H1 (cell line): ENCODE results near the gene RER1. TPM values are rescaled to one million over a fixed set of nuclear protein-coding genes. Genes with fewer than 3 reads are reported as not detected.

Source experiments
- CTCF ChIA-PET: fragments of 300-600 bp; sonication (Branson Sonifier 250); formaldehyde crosslinking; loops from one replicate; lab custom pipeline; 2021; ENCODE audit not compliant: partially characterized antibody; lab: Charles Lee
- POLR2A ChIA-PET: fragments of 300-600 bp; sonication (Branson Sonifier 250); formaldehyde crosslinking; loops from one replicate; lab custom pipeline; 2021; ENCODE audit warnings: inconsistent platforms; ENCODE audit not compliant: partially characterized antibody; lab: Charles Lee
- DNase-seq, 2 experiments: peaks; one replicate each; pipeline versions ENCODE4 v3.0.0 to v3.0.0-alpha.2; 2010 to 2022; ENCODE audit warnings: low spot score in 2 of 2, low read depth in 1 of 2, mixed read lengths in 1 of 2
- FAIRE-seq: peaks from 2 replicates; lab custom pipeline; 2011; peaks lifted over from hg19 to GRCh38; lab: Jason Lieb, UNC
- H2AFZ ChIP-seq: 2 replicates; pipeline ENCODE4 v1.8.1; 2012; ENCODE audit warnings: low read length, inconsistent platforms
- H2AK5ac ChIP-seq: 2 replicates; pipeline ENCODE4 v1.6.1; 2013; ENCODE audit warnings: low read depth, low read length
- H2BK120ac ChIP-seq: replicated peaks from 2 replicates; pipeline ENCODE3; 2013; ENCODE audit warnings: low read depth, low read length, inconsistent platforms
- H2BK12ac ChIP-seq: 2 replicates; pipeline ENCODE4 v1.6.1; 2013; ENCODE audit warnings: low read depth, low read length
- H2BK15ac ChIP-seq: 2 replicates; pipeline ENCODE4 v1.6.1; 2013; ENCODE audit warnings: low read length
- H2BK20ac ChIP-seq: 2 replicates; pipeline ENCODE4 v1.6.1; 2013; ENCODE audit warnings: low read length
- H2BK5ac ChIP-seq: 2 replicates; pipeline ENCODE4 v1.6.1; 2013; ENCODE audit warnings: low read depth, low read length
- H3K14ac ChIP-seq: 2 replicates; pipeline ENCODE4 v1.6.1; 2013; ENCODE audit warnings: inconsistent platforms; ENCODE audit not compliant: insufficient read length
- H3K18ac ChIP-seq: 2 replicates; pipeline ENCODE4 v1.6.1; 2013; ENCODE audit warnings: low read length; ENCODE audit errors: extremely low read depth
- H3K23ac ChIP-seq: 2 replicates; pipeline ENCODE4 v1.6.1; 2013; ENCODE audit warnings: inconsistent platforms; ENCODE audit not compliant: insufficient read length
- H3K23me2 ChIP-seq: 2 replicates; pipeline ENCODE4 v1.6.1; 2013; ENCODE audit warnings: low read depth, low read length
- H3K27ac ChIP-seq: 2 replicates; pipeline ENCODE4 v1.6.1; 2011; ENCODE audit warnings: low read depth, low read length, inconsistent platforms
- H3K27me3 ChIP-seq, 4 experiments: replicated peaks in 1 of 4; 1 replicate in 1 of 4; 2 replicates in 3 of 4; pipeline versions ENCODE4 v1.6.1 to v1.8.1; 2011 to 2013; ENCODE audit warnings: low read length in 3 of 4, mild to moderate bottlenecking in 3 of 4, inconsistent platforms in 2 of 4, mixed read lengths in 2 of 4, moderate library complexity in 1 of 4; ENCODE audit not compliant: control insufficient read depth in 3 of 4, insufficient read depth in 3 of 4; ENCODE audit errors: extremely low read depth in 1 of 4
- H3K36me3 ChIP-seq, 4 experiments: 2 replicates each; pipeline versions ENCODE4 v1.6.1 to v1.8.1; 2011 to 2013; ENCODE audit warnings: mild to moderate bottlenecking in 4 of 4, low read length in 3 of 4, moderate library complexity in 2 of 4, control low read depth in 1 of 4, inconsistent platforms in 1 of 4; ENCODE audit not compliant: insufficient read depth in 4 of 4, control insufficient read depth in 2 of 4
- H3K4ac ChIP-seq: replicated peaks from 2 replicates; pipeline ENCODE3; 2013; ENCODE audit warnings: low read length, low read depth, mixed read lengths, inconsistent platforms; ENCODE audit not compliant: insufficient read length
- H3K4me1 ChIP-seq, 4 experiments: replicated peaks in 1 of 4; 1 replicate in 1 of 4; 2 replicates in 3 of 4; pipeline versions ENCODE4 v1.6.1 to v1.8.1; 2011 to 2013; ENCODE audit warnings: low read length in 3 of 4, inconsistent platforms in 2 of 4, mixed read lengths in 1 of 4; ENCODE audit not compliant: insufficient read depth in 4 of 4, control insufficient read depth in 3 of 4
- H3K4me2 ChIP-seq, 2 experiments: 2 replicates each; pipeline versions ENCODE4 v1.6.1 to v1.8.1; 2011 to 2013; ENCODE audit warnings: low read depth in 2 of 2, low read length in 2 of 2, control low read depth in 1 of 2, inconsistent platforms in 1 of 2, mild to moderate bottlenecking in 1 of 2; ENCODE audit not compliant: insufficient read depth in 1 of 2
- H3K4me3 ChIP-seq, 4 experiments: fragments of 200-600, 300-600 bp in 1 of 4; sonication (generic), shearing (Covaris generic), sonication (Bioruptor Twin) in 1 of 4; 2 replicates each; pipeline versions ENCODE4 v1.5.1 to v1.8.1; 2011 to 2016; ENCODE audit warnings: low read length in 4 of 4, low read depth in 3 of 4, control low read depth in 2 of 4, inconsistent platforms in 2 of 4, mild to moderate bottlenecking in 2 of 4, mixed read lengths in 1 of 4, moderate library complexity in 1 of 4; ENCODE audit not compliant: insufficient read depth in 2 of 4; ENCODE audit errors: extremely low read depth in 1 of 4
- H3K56ac ChIP-seq: replicated peaks from 2 replicates; pipeline ENCODE3; 2013; ENCODE audit warnings: low read depth, mild to moderate bottlenecking, mixed read lengths, low read length, inconsistent platforms; ENCODE audit not compliant: insufficient read length
- H3K79me1 ChIP-seq: 2 replicates; pipeline ENCODE4 v1.6.1; 2013; ENCODE audit warnings: low read depth, low read length, control low read depth
- H3K79me2 ChIP-seq, 2 experiments: 2 replicates each; pipeline versions ENCODE4 v1.6.1 to v1.8.1; 2012 to 2013; ENCODE audit warnings: low read length in 2 of 2, mild to moderate bottlenecking in 2 of 2, inconsistent platforms in 1 of 2; ENCODE audit not compliant: insufficient read depth in 2 of 2, control insufficient read depth in 1 of 2
- H3K9ac ChIP-seq, 4 experiments: replicated peaks in 1 of 4; 1 replicate in 1 of 4; 2 replicates in 3 of 4; pipeline versions ENCODE4 v1.6.1 to v1.8.1; 2011 to 2013; ENCODE audit warnings: low read depth in 3 of 4, low read length in 3 of 4, control low read depth in 2 of 4, mild to moderate bottlenecking in 2 of 4, moderate library complexity in 2 of 4, inconsistent platforms in 1 of 4; ENCODE audit errors: extremely low read depth in 1 of 4
- H3K9me3 ChIP-seq, 2 experiments: 2 replicates each; pipeline versions ENCODE4 v1.6.1 to v1.8.1; 2012 to 2013; ENCODE audit warnings: mild to moderate bottlenecking in 2 of 2, moderate library complexity in 2 of 2, control low read depth in 1 of 2, inconsistent platforms in 1 of 2, low read depth in 1 of 2, low read length in 1 of 2, mixed read lengths in 1 of 2; ENCODE audit not compliant: insufficient read depth in 2 of 2
- H4K20me1 ChIP-seq, 2 experiments: replicated peaks in 1 of 2; 2 replicates each; pipeline versions ENCODE3 to v1.8.1; 2011 to 2013; ENCODE audit warnings: inconsistent platforms in 2 of 2, low read length in 2 of 2, mild to moderate bottlenecking in 1 of 2; ENCODE audit not compliant: insufficient read depth in 2 of 2, control insufficient read depth in 1 of 2
- H4K5ac ChIP-seq: 2 replicates; pipeline ENCODE4 v1.6.1; 2013; ENCODE audit warnings: low read length, low read depth, mixed read lengths, inconsistent platforms; ENCODE audit not compliant: insufficient read length
- H4K8ac ChIP-seq: 2 replicates; pipeline ENCODE4 v1.8.0; 2013; ENCODE audit warnings: mild to moderate bottlenecking, moderate library complexity, low read length, inconsistent platforms; ENCODE audit not compliant: insufficient read depth; ENCODE audit errors: extremely low read depth
- H4K91ac ChIP-seq: replicated peaks from 2 replicates; pipeline ENCODE3; 2013; ENCODE audit warnings: low read length, mixed read lengths, inconsistent platforms; ENCODE audit not compliant: insufficient read length
- BRCA1 ChIP-seq: IDR thresholded peaks from 2 replicates; pipeline ENCODE4 v1.6.1; 2012; ENCODE audit warnings: low read depth, low read length, improper control_type of control experiment
- GABPA ChIP-seq: IDR thresholded peaks from 2 replicates; pipeline ENCODE4 v1.6.1; 2011; ENCODE audit warnings: mild to moderate bottlenecking, low read length, moderate library complexity, borderline replicate concordance; ENCODE audit not compliant: insufficient read depth
- POLR2AphosphoS5 ChIP-seq: IDR thresholded peaks from 2 replicates; pipeline ENCODE4 v1.6.1; 2011; ENCODE audit warnings: low read depth, low read length
- SIX5 ChIP-seq: IDR thresholded peaks from 2 replicates; pipeline ENCODE4 v1.6.1; 2011; ENCODE audit warnings: mild to moderate bottlenecking, low read depth, low read length
- TCF12 ChIP-seq: IDR thresholded peaks from 2 replicates; pipeline ENCODE4 v1.6.1; 2011; ENCODE audit warnings: low read depth, mild to moderate bottlenecking, low read length
- TEAD4 ChIP-seq: IDR thresholded peaks from 2 replicates; pipeline ENCODE4 v1.6.1; 2012; ENCODE audit warnings: low read depth, low read length, inconsistent platforms, mixed read lengths
- WGBS, 2 experiments: shearing (Covaris generic) in 1 of 2; methylation state at CpG; one replicate each; pipeline versions ENCODE4 v1.1.6 to v1.1.7; 2013 to 2015; ENCODE audit warnings: low lambda C conversion rate in 2 of 2, mixed read lengths in 2 of 2, inconsistent platforms in 1 of 2, low coverage in 1 of 2, missing lambda C conversion rate in 1 of 2; ENCODE audit not compliant: insufficient replicate concordance in 2 of 2, insufficient coverage in 1 of 2, insufficient read length in 1 of 2; ENCODE audit errors: extremely low coverage in 1 of 2, missing lambda C conversion rate in 1 of 2; 5-methylcytosine and 5-hydroxymethylcytosine counted together
- polyA plus RNA-seq, 7 experiments: library from polyadenylated mRNA; depleted of rRNA in 3 of 7; stranded (reverse) in 5 of 7; unstranded in 2 of 7; fragments of >200 nt in 5 of 7; fragments of 200-250 nt in 2 of 7; gene quantifications; 1 replicate in 5 of 7; 2 replicates in 1 of 7; 4 replicates in 1 of 7; pipeline versions ENCODE4 v1.2.1 to v1.2.3, GENCODE V29; 2011 to 2013; ENCODE audit warnings: missing spikeins in 2 of 7, mixed read lengths in 2 of 7
- total RNA-seq: library from RNA; stranded (reverse); fragmentation: NEBNext Ultra II Directional; extraction: Animal tissue kit (Norgen Biotek cat#: 25700); gene quantifications from 2 replicates; pipeline ENCODE4 v1.2.1, GENCODE V29; 2021

The RER1 gene
- total and polyA plus RNA-seq, 2 of the 8 experiments (the other 6 are each of a cell fraction or from before 2014, with no cell fraction given), result 102 to 134 TPM

- Histone ChIP-seq H2BK120ac (no peak overlapping the region), H3K9me3 (no peaks in the 10 kb centered on the region), H2BK12ac (no peak overlapping the region), H4K8ac (no peak overlapping the region), H3K23ac (no peak overlapping the region), H3K27ac (no peak overlapping the region), H3K18ac (no peak overlapping the region), H3K14ac (no peak overlapping the region), H3K27me3 (no peaks in the 10 kb centered on the region), H4K91ac (no peak overlapping the region), H3K4ac (no peak overlapping the region), H4K20me1 (peaks cover 7 to 18% of the 10 kb centered on the region in 2 experiments), H2BK15ac (no peak overlapping the region), H2AFZ (no peak overlapping the region), H3K4me2 (no peak overlapping the region), H4K5ac (no peak overlapping the region), H3K36me3 (peaks cover 3 to 40% (median 19%) of the 10 kb centered on the region in 4 experiments; a peak in 7 of 8 replicates), H3K79me2 (peaks cover 4 to 32% of the 10 kb centered on the region in 2 experiments; a peak in 3 of 4 replicates), H2BK5ac (no peak overlapping the region), H3K9ac (no peak overlapping the region), H3K4me1 (peaks cover 0 to 6% (median 0%) of the 10 kb centered on the region in 4 experiments; a peak in 4 of 7 replicates), H2BK20ac (no peak overlapping the region), H3K23me2 (peaks cover 4% of the 10 kb centered on the region; the same call in 1 of the 2 replicates), H3K79me1 (peaks cover 12% of the 10 kb centered on the region), H3K56ac (no peak overlapping the region), H3K4me3 (no peak overlapping the region), H2AK5ac (no peak overlapping the region)
- ChIA-PET POLR2A (interaction anchor here (0.8 to 4.1 kb wide), 4 partner anchors 9 to 14 kb away, joined by 3 to 29 read pairs (median 4); no protein-coding TSS in a partner anchor), CTCF (interaction anchor here (0.7 to 1.3 kb wide), 3 partner anchors 11 to 98 kb away, joined by 3 to 4 read pairs (median 3); no protein-coding TSS in a partner anchor)
- FAIRE-seq, result no peak
- 93% methylated on average over 5 of the region's 5 CpGs; no CpG with 5 or more reads in 1 of the 2 experiments for WGBS, 2 experiments
- DNase-seq, result no peak
- TF ChIP-seq TEAD4, result no peak
- no peak for TF ChIP-seq POLR2AphosphoS5
- no peak for TF ChIP-seq BRCA1
- no peak for TF ChIP-seq SIX5
- no peak for TF ChIP-seq TCF12
- no peak for TF ChIP-seq GABPA
These were observed 4.8 kb downstream of the RER1 start for GRCh38 chr1:2396476-2396875.
